SK-N-MC (cell line): ENCODE data around the gene DGKD.

Experiments used
- DNase-seq: peaks from one replicate; pipeline ENCODE4 v3.0.0-alpha.2; 2011; ENCODE audit warnings: low read depth, low spot score
- H3K27ac ChIP-seq: fragments of 200-600 bp; sonication (generic); 2 replicates; pipeline ENCODE4 v1.5.1; 2016; ENCODE audit warnings: mixed run types
- H3K36me3 ChIP-seq: fragments of 200-600 bp; sonication (generic); 2 replicates; pipeline ENCODE4 v1.6.1; 2017; ENCODE audit warnings: antibody characterized with exemption, low read length, mixed read lengths; ENCODE audit not compliant: insufficient read depth
- H3K4me3 ChIP-seq: fragments of 200-600 bp; sonication (generic); 2 replicates; pipeline ENCODE4 v1.5.1; 2016
- H3K9ac ChIP-seq: fragments of 200-600 bp; sonication (generic); 2 replicates; pipeline ENCODE4 v1.8.0; 2017; ENCODE audit warnings: mixed run types, mixed read lengths; ENCODE audit not compliant: insufficient read length
- H3K9me3 ChIP-seq: fragments of 200-600 bp; sonication (generic); 2 replicates; pipeline ENCODE4 v1.6.1; 2017; ENCODE audit warnings: low read depth, mild to moderate bottlenecking, antibody characterized with exemption, low read length, moderate library complexity, mixed read lengths
- EZH2 ChIP-seq: fragments of 200-600 bp; sonication (generic); IDR thresholded peaks from one replicate; pipeline ENCODE4 v1.6.1; 2017; ENCODE audit warnings: antibody characterized with exemption
- FOXP2 ChIP-seq: optimal IDR thresholded peaks from 2 replicates; pipeline ENCODE3; 2011; ENCODE audit warnings: mild to moderate bottlenecking, moderate library complexity; ENCODE audit not compliant: insufficient read depth; ENCODE audit errors: extremely low read length, control extremely low read depth
- POLR2AphosphoS5 ChIP-seq: IDR thresholded peaks from 2 replicates; pipeline ENCODE4 v1.6.1; 2012; ENCODE audit warnings: mild to moderate bottlenecking, low read depth, low read length, borderline replicate concordance

The DGKD gene

GRCh38 chr2:233360771-233361176, 6.5 kb downstream of the DGKD start:
- Histone ChIP-seq H3K36me3 (peaks cover 81% of the 10 kb centered on the region), H3K27ac (peak overlapping the region; percentile 74), H3K4me3 (0 out of 2 replicates have a peak overlapping the region, but pooled peaks have one; percentile 9), H3K9me3 (no peaks in the 10 kb centered on the region), H3K9ac (no peak overlapping the region)
- no peak for TF ChIP-seq POLR2AphosphoS5
- DNase-seq: no peak

GRCh38 chr2:233361297-233361696, 7.0 kb downstream of the DGKD start:
- peak overlapping the region; percentile 74 for H3K27ac ChIP-seq
- no peak for TF ChIP-seq EZH2
- TF ChIP-seq POLR2AphosphoS5: no peak
- TF ChIP-seq FOXP2: no peak
- H3K4me3 ChIP-seq: no peak overlapping the region
- H3K9ac ChIP-seq: no peak overlapping the region
- no peaks in the 10 kb centered on the region for H3K9me3 ChIP-seq
- DNase-seq: no peak
- H3K36me3 ChIP-seq: peaks cover 77% of the 10 kb centered on the region

DNA sequence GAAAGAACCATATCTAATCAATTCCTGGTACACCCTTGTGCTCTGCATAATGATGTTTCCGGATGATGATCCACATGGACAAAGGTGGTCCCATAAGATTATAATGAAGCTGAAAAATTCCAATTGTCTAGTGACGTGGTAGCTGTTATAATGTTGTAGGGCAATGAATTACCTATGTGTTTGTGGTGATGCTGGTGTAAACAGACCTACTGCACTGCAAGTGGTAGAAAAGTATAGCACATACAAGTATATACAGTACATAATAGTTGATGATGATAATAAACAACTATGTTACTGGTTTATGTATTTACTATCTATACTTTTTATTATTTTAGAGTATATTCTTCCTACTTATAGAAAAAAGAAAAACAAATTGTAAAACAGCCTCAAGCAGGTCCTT, 8.4 kb downstream of the DGKD start:
- DNase-seq: no peak
- Histone ChIP-seq H3K36me3 (peaks cover 65% of the 10 kb centered on the region), H3K9me3 (no peaks in the 10 kb centered on the region), H3K9ac (no peak overlapping the region), H3K27ac (no peak overlapping the region), H3K4me3 (no peak overlapping the region)
- no peak for TF ChIP-seq FOXP2

DNA sequence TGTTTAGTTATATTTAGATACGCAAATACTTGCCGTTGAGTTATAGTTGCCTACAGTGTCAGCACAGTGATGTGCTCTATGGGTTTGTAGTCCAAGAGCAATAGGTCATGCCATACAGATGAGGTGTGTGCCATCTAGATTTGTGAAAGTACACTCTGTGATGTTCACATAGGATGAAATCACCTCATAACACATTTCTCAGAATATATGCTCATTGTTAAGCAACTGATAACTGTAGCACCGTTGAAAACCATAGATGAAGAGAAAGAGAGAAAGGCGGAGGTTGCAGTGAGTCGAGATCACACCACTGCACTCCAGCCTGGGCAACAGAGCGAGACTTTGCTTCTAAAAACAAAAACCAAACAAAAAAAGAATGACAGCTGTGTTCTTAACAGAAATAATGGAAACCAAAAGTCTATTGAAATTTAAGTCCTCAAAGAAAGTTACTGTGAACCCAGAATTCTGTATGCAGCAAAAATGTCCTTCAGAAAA, 9.5 kb downstream of the DGKD start:
- H3K27ac ChIP-seq: no peak overlapping the region
- 0 out of 2 replicates have a peak overlapping the region, but pooled peaks have one; percentile 12 for H3K4me3 ChIP-seq
- no peak for DNase-seq
- H3K9ac ChIP-seq: no peak overlapping the region
- H3K36me3 ChIP-seq: peaks cover 54% of the 10 kb centered on the region
- H3K9me3 ChIP-seq: no peaks in the 10 kb centered on the region
- TF ChIP-seq EZH2 (no peak), FOXP2 (no peak), POLR2AphosphoS5 (no peak)

- Histone ChIP-seq H3K9me3 (no peaks in the 10 kb centered on the region), H3K4me3 (no peak overlapping the region), H3K36me3 (peaks cover 39% of the 10 kb centered on the region), H3K27ac (no peak overlapping the region), H3K9ac (no peak overlapping the region)
- TF ChIP-seq FOXP2 (no peak), EZH2 (no peak)
- DNase-seq: no peak
Observed at GRCh38 chr2:233365861-233366520, 11.7 kb downstream of the DGKD start.

GRCh38 chr2:233367586-233367985, 13.3 kb downstream of the DGKD start:
- no peak for TF ChIP-seq FOXP2
- TF ChIP-seq POLR2AphosphoS5: no peak
- no peak for TF ChIP-seq EZH2
- Histone ChIP-seq H3K27ac (no peak overlapping the region), H3K4me3 (no peak overlapping the region), H3K9ac (no peak overlapping the region), H3K9me3 (no peaks in the 10 kb centered on the region), H3K36me3 (peaks cover 36% of the 10 kb centered on the region)
- DNase-seq: no peak

GRCh38 chr2:233368756-233369155, 14.5 kb downstream of the DGKD start:
- no peak for TF ChIP-seq EZH2
- TF ChIP-seq FOXP2: no peak
- TF ChIP-seq POLR2AphosphoS5: no peak
- H3K36me3 ChIP-seq: peaks cover 38% of the 10 kb centered on the region
- no peak overlapping the region for H3K4me3 ChIP-seq
- H3K27ac ChIP-seq: no peak overlapping the region
- DNase-seq: no peak
- H3K9me3 ChIP-seq: no peaks in the 10 kb centered on the region
- H3K9ac ChIP-seq: no peak overlapping the region

DNA sequence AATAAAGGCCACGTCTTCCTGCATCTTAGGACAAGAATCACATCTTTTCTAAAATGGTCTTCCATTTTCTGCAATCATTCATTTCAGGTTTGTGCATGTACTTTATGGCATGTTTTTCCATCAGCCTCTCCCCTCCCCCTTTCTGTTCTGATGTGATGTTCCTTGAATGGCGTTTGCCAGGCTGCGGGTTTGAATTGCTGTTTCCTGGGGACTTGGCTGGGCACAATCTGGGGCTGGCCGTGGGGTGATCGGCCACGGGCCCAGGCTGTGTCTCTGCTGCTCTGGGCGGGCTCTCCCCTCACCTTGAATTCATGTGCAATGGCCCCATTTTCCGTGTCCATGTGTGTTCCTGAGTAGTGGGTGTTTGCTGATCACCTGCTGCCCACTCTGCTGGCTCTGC, 15.2 kb downstream of the DGKD start:
- H3K36me3 ChIP-seq: peaks cover 31% of the 10 kb centered on the region
- TF ChIP-seq FOXP2: no peak
- TF ChIP-seq POLR2AphosphoS5: no peak
- no peak for TF ChIP-seq EZH2
- H3K4me3 ChIP-seq: no peak overlapping the region
- H3K9me3 ChIP-seq: no peaks in the 10 kb centered on the region
- DNase-seq: no peak
- no peak overlapping the region for H3K27ac ChIP-seq
- H3K9ac ChIP-seq: no peak overlapping the region

DNA sequence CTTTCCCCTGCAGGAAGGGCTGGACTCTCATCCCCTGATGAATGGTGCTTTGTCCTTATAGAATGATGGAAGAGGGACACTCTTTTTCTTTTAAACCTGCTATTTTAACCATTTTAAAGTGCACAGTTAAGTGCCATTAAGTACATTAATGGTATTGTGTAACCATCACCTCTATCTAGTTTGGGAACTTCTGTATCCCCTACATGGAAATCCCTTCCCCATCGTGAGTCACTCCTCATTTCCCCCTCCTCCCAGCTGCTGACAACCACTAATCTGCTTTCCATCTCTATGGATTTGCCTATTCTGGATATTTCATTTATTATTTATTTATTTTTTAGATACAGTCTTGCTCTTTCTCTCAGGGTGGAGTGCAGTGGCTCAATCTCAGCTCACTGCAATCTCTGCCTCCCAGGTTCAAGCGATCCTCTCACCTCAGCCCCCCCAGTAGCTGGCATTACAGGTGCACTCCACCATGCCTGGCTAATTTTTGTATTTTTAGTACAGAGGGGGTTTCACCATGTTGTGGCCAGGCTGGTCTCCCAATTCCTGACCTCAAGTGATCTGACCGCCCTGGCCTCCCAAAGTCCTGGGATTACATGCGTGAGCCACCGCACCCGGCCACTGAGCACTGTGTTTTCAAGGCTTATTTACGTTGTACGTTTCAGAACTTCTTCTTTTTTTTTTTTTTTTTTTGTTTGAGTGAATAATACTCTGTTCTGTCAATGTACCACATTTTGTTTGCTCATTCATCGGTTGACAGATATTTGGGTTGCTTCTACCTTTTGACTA, 15.8 kb downstream of the DGKD start:
- H3K27ac ChIP-seq: no peak overlapping the region
- no peak for DNase-seq
- H3K9ac ChIP-seq: no peak overlapping the region
- no peaks in the 10 kb centered on the region for H3K9me3 ChIP-seq
- H3K4me3 ChIP-seq: no peak overlapping the region
- no peak for TF ChIP-seq FOXP2
- no peak for TF ChIP-seq EZH2
- no peak for TF ChIP-seq POLR2AphosphoS5
- H3K36me3 ChIP-seq: peaks cover 27% of the 10 kb centered on the region

DNA sequence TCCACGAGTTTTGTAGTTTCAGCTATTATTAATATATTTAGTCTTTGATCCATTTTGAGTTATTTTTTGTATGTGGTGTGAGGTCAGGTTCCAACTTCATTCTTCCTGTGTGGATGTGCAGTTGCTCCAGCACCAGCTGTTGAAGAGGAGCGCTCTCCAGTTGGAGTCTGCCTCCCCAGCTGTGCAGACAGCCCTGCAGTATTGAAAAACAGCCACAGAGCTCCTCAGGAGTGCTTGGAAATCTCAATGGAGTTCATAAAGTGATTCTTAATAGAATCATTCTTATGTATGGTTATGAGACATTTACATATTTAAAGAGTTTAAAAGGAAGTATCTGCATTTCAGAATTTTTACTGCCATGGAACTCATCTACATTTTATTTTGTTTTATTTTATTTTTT, 17.3 kb downstream of the DGKD start:
- Histone ChIP-seq H3K9me3 (no peaks in the 10 kb centered on the region), H3K27ac (no peak overlapping the region), H3K9ac (no peak overlapping the region), H3K4me3 (no peak overlapping the region), H3K36me3 (peaks cover 30% of the 10 kb centered on the region)
- no peak for DNase-seq
- TF ChIP-seq POLR2AphosphoS5 (no peak), FOXP2 (no peak), EZH2 (no peak)
